ENCODE data around the gene SPRED3. TPM values are rescaled to one million over a fixed set of nuclear protein-coding genes. Genes with fewer than 3 reads are reported as not detected.
"Not testable (repeated sequence)": the region's sequence is repeated elsewhere in the genome, so short reads cannot be mapped to it uniquely, and the experiment has no call there.

SPRED3 gene, protein sequence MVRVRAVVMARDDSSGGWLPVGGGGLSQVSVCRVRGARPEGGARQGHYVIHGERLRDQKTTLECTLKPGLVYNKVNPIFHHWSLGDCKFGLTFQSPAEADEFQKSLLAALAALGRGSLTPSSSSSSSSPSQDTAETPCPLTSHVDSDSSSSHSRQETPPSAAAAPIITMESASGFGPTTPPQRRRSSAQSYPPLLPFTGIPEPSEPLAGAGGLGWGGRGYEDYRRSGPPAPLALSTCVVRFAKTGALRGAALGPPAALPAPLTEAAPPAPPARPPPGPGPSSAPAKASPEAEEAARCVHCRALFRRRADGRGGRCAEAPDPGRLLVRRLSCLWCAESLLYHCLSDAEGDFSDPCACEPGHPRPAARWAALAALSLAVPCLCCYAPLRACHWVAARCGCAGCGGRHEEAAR
- 2.9 and 3.5 TPM in 2 replicates for total RNA-seq (2022)
- Bru-seq, nascent RNA, result percentile 43 among the genes with signal in this experiment
- BruChase-seq, experiment 1, labeled RNA remaining after a 2-hour chase, result percentile 51 among the genes with signal in this experiment
- BruChase-seq, experiment 2, labeled RNA remaining after a 6-hour chase, result percentile 54 among the genes with signal in this experiment
- long read RNA-seq, result 0 reads

DNA sequence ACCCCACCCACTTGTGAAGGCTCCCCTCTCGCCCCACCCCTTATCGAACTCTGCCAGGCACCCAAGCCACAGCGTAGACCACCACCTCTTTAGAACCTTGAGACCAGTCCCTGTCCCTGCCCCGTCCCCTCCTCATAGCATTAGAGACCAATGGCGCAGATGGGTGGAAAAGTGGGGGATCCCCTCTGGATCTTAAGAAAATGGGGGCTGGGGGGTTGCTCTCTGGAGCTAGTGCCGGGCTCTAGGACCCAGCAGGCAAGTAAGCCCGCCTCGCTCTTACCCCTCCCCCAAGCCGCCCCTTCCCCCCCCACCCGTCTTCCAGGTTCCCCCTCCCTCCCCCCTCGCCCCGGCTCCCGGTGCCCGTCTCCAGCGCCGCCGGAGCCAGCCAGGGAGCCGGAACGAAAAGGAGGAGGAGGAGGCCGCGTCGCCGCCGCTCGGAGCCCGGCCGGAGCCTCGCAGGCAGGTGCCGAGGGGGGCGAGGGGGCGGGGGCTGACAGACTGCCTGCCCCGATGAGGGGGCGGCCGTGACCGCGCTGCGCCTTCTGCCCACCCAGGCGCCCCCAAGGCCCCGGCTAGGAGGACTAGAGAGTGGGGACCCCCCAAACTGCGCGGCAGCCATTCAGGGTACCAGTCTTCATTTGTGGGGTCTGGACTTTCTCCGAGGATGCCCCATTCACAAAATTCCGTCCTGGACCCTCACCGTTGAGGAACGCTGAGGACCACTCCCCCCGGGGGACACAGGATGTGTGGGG is at the start of gene SPRED3:
Gene SPRED3 (plus strand): TSS at position 349 of the 752 bp plus-strand sequence. CDS start 1,606 bp downstream, outside the sequence.
- POLR2A ChIA-PET, result interaction anchor here (0.5 to 2.1 kb wide), 10 partner anchors 14 to 889 kb away, joined by 3 to 26 read pairs (median 8); partner anchors contain the start of genes FAM98C, NFKBIB, PSMD8 and SPINT2
- intact Hi-C loops (cut with micrococcal nuclease; ENCODE audit: unreplicated experiment), result loop anchor here (1.0 kb wide), 1 partner anchor 14 kb away; no protein-coding TSS in a partner anchor
- CTCF ChIA-PET, result interaction anchor here (0.6 to 2.2 kb wide), 5 partner anchors 9 to 397 kb away, joined by 3 to 39 read pairs (median 8); partner anchors contain the start of genes FAM98C and PSMD8

DNA sequence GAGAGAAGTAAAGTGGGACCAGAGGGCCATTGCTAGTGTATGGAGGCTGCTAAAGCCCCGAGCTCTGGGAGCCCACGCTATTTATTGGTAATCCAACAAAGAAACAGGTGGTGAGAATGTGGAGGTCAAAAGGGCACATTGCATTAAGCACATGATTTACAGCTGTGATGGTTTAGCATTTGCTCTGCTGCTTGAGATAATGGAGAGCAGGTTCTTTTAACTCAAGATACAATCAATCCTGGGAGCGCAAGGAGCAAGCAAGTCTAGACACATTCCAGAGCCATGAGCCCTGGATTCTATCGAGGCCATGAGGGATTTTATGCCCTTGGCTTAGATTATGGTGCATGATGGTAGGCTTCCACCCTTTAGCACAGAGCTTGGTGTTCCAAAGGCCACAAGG is 49.5 kb upstream of the SPRED3 start:
- peak overlapping the region; percentile 52 for H3K4me3 Mint-ChIP-seq (ENCODE audit: unreplicated experiment)
- H3K27ac Mint-ChIP-seq (ENCODE audit: unreplicated experiment), result peak overlapping the region; percentile 77
- H3K9me3 ChIP-seq; H3K4me3 ChIP-seq (ENCODE audit: low read depth, low read length); H3K9me3 Mint-ChIP-seq (ENCODE audit: unreplicated experiment); H3K27me3 ChIP-seq (replicated peaks; ENCODE audit: control insufficient read depth, insufficient read depth, low read length); H3K36me3 ChIP-seq (ENCODE audit: control insufficient read depth, insufficient read depth, low read length); H3K27me3 Mint-ChIP-seq (ENCODE audit: insufficient read depth, unreplicated experiment); intact Hi-C loops (cut with micrococcal nuclease; ENCODE audit: unreplicated experiment); H3K4me1 Mint-ChIP-seq (ENCODE audit: low read depth, unreplicated experiment): not testable (repeated sequence)
- H3K36me3 Mint-ChIP-seq (ENCODE audit: insufficient read depth, unreplicated experiment), result peaks cover 21% of the 10 kb centered on the region
- peak; percentile 69 to 83 for DNase-seq
- ChIA-PET CTCF (interaction anchor here (0.7 to 1.2 kb wide), 2 partner anchors 64 to 344 kb away, joined by 3 read pairs; partner anchors contain the start of gene FAM98C), POLR2A (interaction anchor here (0.5 to 1.9 kb wide), 2 partner anchors 19 to 35 kb away, joined by 5 read pairs; partner anchors contain the start of gene PSMD8)
- TSS peak; percentile 14 for BruUV-seq (replicated peaks)
- peaks cover 21% of the 10 kb centered on the region for H3K4me1 ChIP-seq

More for the DNA sequence above, at the start of gene SPRED3:
- no TSS peak for BruUV-seq (replicated peaks)
- peak within 1 kb of the TSS; percentile 43 for H3K27ac Mint-ChIP-seq (ENCODE audit: unreplicated experiment)
- H3K27me3 Mint-ChIP-seq (ENCODE audit: insufficient read depth, unreplicated experiment), result no peaks in the 10 kb centered on the region
- Histone ChIP-seq H3K9me3 (no peaks in the 10 kb centered on the region), H3K4me3 (ENCODE audit: low read depth, low read length) (peak within 1 kb of the TSS; percentile 60), H3K27me3 (replicated peaks; ENCODE audit: control insufficient read depth, insufficient read depth, low read length) (no peaks in the 10 kb centered on the region), H3K36me3 (ENCODE audit: control insufficient read depth, insufficient read depth, low read length) (peaks cover 4% of the 10 kb centered on the region; the same call in 1 of the 2 replicates), H3K4me1 (peaks cover 29% of the 10 kb centered on the region)
- H3K4me1 Mint-ChIP-seq (ENCODE audit: low read depth, unreplicated experiment), result peaks cover 23% of the 10 kb centered on the region
- H3K9me3 Mint-ChIP-seq (ENCODE audit: unreplicated experiment), result no peaks in the 10 kb centered on the region
- peak within 1 kb of the TSS; percentile 83 for H3K4me3 Mint-ChIP-seq (ENCODE audit: unreplicated experiment)
- peak; percentile 33 to 66 for DNase-seq
- H3K36me3 Mint-ChIP-seq (ENCODE audit: insufficient read depth, unreplicated experiment), result peaks cover 35% of the 10 kb centered on the region
- TF ChIP-seq, protein P1, sequence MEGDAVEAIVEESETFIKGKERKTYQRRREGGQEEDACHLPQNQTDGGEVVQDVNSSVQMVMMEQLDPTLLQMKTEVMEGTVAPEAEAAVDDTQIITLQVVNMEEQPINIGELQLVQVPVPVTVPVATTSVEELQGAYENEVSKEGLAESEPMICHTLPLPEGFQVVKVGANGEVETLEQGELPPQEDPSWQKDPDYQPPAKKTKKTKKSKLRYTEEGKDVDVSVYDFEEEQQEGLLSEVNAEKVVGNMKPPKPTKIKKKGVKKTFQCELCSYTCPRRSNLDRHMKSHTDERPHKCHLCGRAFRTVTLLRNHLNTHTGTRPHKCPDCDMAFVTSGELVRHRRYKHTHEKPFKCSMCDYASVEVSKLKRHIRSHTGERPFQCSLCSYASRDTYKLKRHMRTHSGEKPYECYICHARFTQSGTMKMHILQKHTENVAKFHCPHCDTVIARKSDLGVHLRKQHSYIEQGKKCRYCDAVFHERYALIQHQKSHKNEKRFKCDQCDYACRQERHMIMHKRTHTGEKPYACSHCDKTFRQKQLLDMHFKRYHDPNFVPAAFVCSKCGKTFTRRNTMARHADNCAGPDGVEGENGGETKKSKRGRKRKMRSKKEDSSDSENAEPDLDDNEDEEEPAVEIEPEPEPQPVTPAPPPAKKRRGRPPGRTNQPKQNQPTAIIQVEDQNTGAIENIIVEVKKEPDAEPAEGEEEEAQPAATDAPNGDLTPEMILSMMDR (IDR thresholded peaks at IDR 0.05; ENCODE audit: insufficient read depth in 1 of 2, low read depth in 1 of 2, low read length in 1 of 2, severe bottlenecking in 1 of 2, unreplicated experiment in 1 of 2), result no peak

DNA sequence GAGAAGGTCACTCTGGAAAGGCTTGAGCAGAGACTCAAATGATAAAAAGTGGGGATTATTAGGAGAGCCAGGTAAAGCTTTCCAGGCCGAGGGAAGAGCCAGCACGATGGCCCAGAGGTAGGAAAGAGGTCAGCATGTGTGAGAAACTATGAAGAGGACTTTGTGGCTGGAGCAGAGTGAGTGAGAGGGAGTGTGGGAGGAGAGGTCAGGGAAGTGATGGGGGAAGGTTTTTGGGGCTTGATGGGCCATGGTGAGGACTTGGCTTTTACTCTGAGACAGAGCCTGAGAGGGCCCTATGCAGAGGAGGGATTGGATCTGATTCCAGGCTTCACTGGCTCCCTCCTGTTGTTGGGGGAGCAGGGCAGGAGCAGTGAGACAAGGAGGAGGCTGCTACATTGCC is 47.6 kb upstream of the SPRED3 start:
- no TSS peak for BruUV-seq (replicated peaks)
- peaks cover 18% of the 10 kb centered on the region for H3K4me1 ChIP-seq
- Mint-ChIP-seq H3K9me3 (ENCODE audit: unreplicated experiment) (no peaks in the 10 kb centered on the region), H3K4me3 (ENCODE audit: unreplicated experiment) (no peak overlapping the region), H3K27me3 (ENCODE audit: insufficient read depth, unreplicated experiment) (no peaks in the 10 kb centered on the region), H3K4me1 (ENCODE audit: low read depth, unreplicated experiment) (peaks cover 9% of the 10 kb centered on the region), H3K27ac (ENCODE audit: unreplicated experiment) (peak overlapping the region; percentile 29), H3K36me3 (ENCODE audit: insufficient read depth, unreplicated experiment) (peaks cover 25% of the 10 kb centered on the region)
- CTCF ChIA-PET, result no interaction called here
- intact Hi-C loops (cut with micrococcal nuclease; ENCODE audit: unreplicated experiment), result no loop called here
- POLR2A ChIA-PET, result no interaction called here
- no peaks in the 10 kb centered on the region for H3K27me3 ChIP-seq (replicated peaks; ENCODE audit: control insufficient read depth, insufficient read depth, low read length)
- no peak for DNase-seq
- H3K4me3 ChIP-seq (ENCODE audit: low read depth, low read length), result no peak overlapping the region
- H3K36me3 ChIP-seq (ENCODE audit: control insufficient read depth, insufficient read depth, low read length), result no peaks in the 10 kb centered on the region
- no peaks in the 10 kb centered on the region for H3K9me3 ChIP-seq
- TF ChIP-seq, protein P1 (IDR thresholded peaks at IDR 0.05; ENCODE audit: insufficient read depth in 1 of 2, low read depth in 1 of 2, low read length in 1 of 2, severe bottlenecking in 1 of 2, unreplicated experiment in 1 of 2), result no peak
